ENCODE results near the gene SMG7.
"Not testable (repeated sequence)": the region's sequence is repeated elsewhere in the genome, so short reads cannot be mapped to it uniquely, and the experiment has no call there.

SMG7 gene

GRCh38 chr1:183472488-183473216, at the start of gene SMG7:
SMG7 (plus strand) TSS chr1:183472499; CDS start chr1:183472621, 122 bp downstream.
- in situ Hi-C loops (cut with HindIII; ENCODE audit: low sequenced_read_pairs), result no loop called here

GRCh38 chr1:183423541-183423940, 48.8 kb upstream of the SMG7 start:
- in situ Hi-C loops (cut with HindIII; ENCODE audit: low sequenced_read_pairs), result no loop called here

- in situ Hi-C loops (cut with HindIII; ENCODE audit: low sequenced_read_pairs), result no loop called here
These were observed 47.6 kb upstream of the SMG7 start for GRCh38 chr1:183424691-183425090.

- in situ Hi-C loops (cut with HindIII; ENCODE audit: low sequenced_read_pairs), result not testable (repeated sequence)
These were observed 44.7 kb upstream of the SMG7 start for GRCh38 chr1:183427591-183427990.

GRCh38 chr1:183431840-183432547, 40.3 kb upstream of the SMG7 start:
- in situ Hi-C loops (cut with HindIII; ENCODE audit: low sequenced_read_pairs), result no loop called here

GRCh38 chr1:183432548-183432875, 39.8 kb upstream of the SMG7 start:
- in situ Hi-C loops (cut with HindIII; ENCODE audit: low sequenced_read_pairs), result no loop called here

- in situ Hi-C loops (cut with HindIII; ENCODE audit: low sequenced_read_pairs), result no loop called here
These were observed 38.6 kb upstream of the SMG7 start for GRCh38 chr1:183433703-183434102.

GRCh38 chr1:183435497-183435896, 36.8 kb upstream of the SMG7 start:
- in situ Hi-C loops (cut with HindIII; ENCODE audit: low sequenced_read_pairs), result no loop called here

GRCh38 chr1:183438060-183438459, 34.2 kb upstream of the SMG7 start:
- in situ Hi-C loops (cut with HindIII; ENCODE audit: low sequenced_read_pairs), result no loop called here

- in situ Hi-C loops (cut with HindIII; ENCODE audit: low sequenced_read_pairs), result no loop called here
These were observed 29.3 kb upstream of the SMG7 start for GRCh38 chr1:183443011-183443410.

GRCh38 chr1:183443466-183443865, 28.8 kb upstream of the SMG7 start:
- in situ Hi-C loops (cut with HindIII; ENCODE audit: low sequenced_read_pairs), result no loop called here

- in situ Hi-C loops (cut with HindIII; ENCODE audit: low sequenced_read_pairs), result no loop called here
These were observed 28.1 kb upstream of the SMG7 start for GRCh38 chr1:183444243-183444642.

- in situ Hi-C loops (cut with HindIII; ENCODE audit: low sequenced_read_pairs), result no loop called here
These were observed 23.0 kb upstream of the SMG7 start for GRCh38 chr1:183449223-183449770.

GRCh38 chr1:183450093-183450492, 22.2 kb upstream of the SMG7 start:
- in situ Hi-C loops (cut with HindIII; ENCODE audit: low sequenced_read_pairs), result no loop called here

GRCh38 chr1:183454377-183454776, 17.9 kb upstream of the SMG7 start:
- in situ Hi-C loops (cut with HindIII; ENCODE audit: low sequenced_read_pairs), result no loop called here

GRCh38 chr1:183456826-183457225, 15.5 kb upstream of the SMG7 start:
- in situ Hi-C loops (cut with HindIII; ENCODE audit: low sequenced_read_pairs), result no loop called here

- in situ Hi-C loops (cut with HindIII; ENCODE audit: low sequenced_read_pairs), result no loop called here
These were observed 14.8 kb upstream of the SMG7 start for GRCh38 chr1:183457449-183457848.

- in situ Hi-C loops (cut with HindIII; ENCODE audit: low sequenced_read_pairs), result no loop called here
These were observed 11.7 kb upstream of the SMG7 start for GRCh38 chr1:183460596-183460995.

- in situ Hi-C loops (cut with HindIII; ENCODE audit: low sequenced_read_pairs), result no loop called here
These were observed 10.9 kb upstream of the SMG7 start for GRCh38 chr1:183461350-183461749.

GRCh38 chr1:183463566-183463965, 8.7 kb upstream of the SMG7 start:
- in situ Hi-C loops (cut with HindIII; ENCODE audit: low sequenced_read_pairs), result no loop called here

- in situ Hi-C loops (cut with HindIII; ENCODE audit: low sequenced_read_pairs), result no loop called here
These were observed 5.5 kb upstream of the SMG7 start for GRCh38 chr1:183466781-183467180.

- in situ Hi-C loops (cut with HindIII; ENCODE audit: low sequenced_read_pairs), result no loop called here
These were observed 4.6 kb upstream of the SMG7 start for GRCh38 chr1:183467687-183468086.
